Psoas muscle (tissue), 8 donors: ENCODE results near the gene MINDY3. TPM values are rescaled to one million over a fixed set of nuclear protein-coding genes. Genes with fewer than 3 reads are reported as not detected.

Experiments used
- ATAC-seq, 4 donors: fragments of 200-7000 bp; cut with Tn5 transposase; one replicate each; pipeline ENCODE4 v1.9.1; 2020; ENCODE audit warnings: moderate library complexity in 3 of 4, mild to moderate bottlenecking in 2 of 4
- DNase-seq, 2 donors: peaks; one replicate each; pipeline ENCODE4 v3.0.0-alpha.2; 2020
- H3K27ac ChIP-seq: fragments of 200-600 bp; one replicate; pipeline ENCODE4 v1.8.0; 2022
- H3K27me3 ChIP-seq, 3 donors: fragments of 200-600 bp in 1 of 3; one replicate each; pipeline versions ENCODE4 v1.6.1 to v1.8.0; 2013 to 2022; ENCODE audit warnings: low read length in 2 of 3, mild to moderate bottlenecking in 2 of 3, moderate library complexity in 1 of 3; ENCODE audit not compliant: insufficient read depth in 3 of 3
- H3K36me3 ChIP-seq, 2 donors: fragments of 200-600 bp in 1 of 2; one replicate each; pipeline versions ENCODE4 v1.6.1 to v1.8.0; 2013 to 2022; ENCODE audit warnings: low read depth in 1 of 2, mild to moderate bottlenecking in 1 of 2, moderate library complexity in 1 of 2; ENCODE audit not compliant: insufficient read depth in 1 of 2
- H3K4me1 ChIP-seq: fragments of 200-600 bp; one replicate; pipeline ENCODE4 v1.8.0; 2022
- H3K4me3 ChIP-seq: fragments of 200-600 bp; one replicate; pipeline ENCODE4 v1.8.0; 2022; ENCODE audit warnings: mild to moderate bottlenecking
- H3K9me3 ChIP-seq: fragments of 200-600 bp; one replicate; pipeline ENCODE4 v1.8.0; 2022
- CTCF ChIP-seq: fragments of 200-600 bp; IDR thresholded peaks from one replicate; pipeline ENCODE4 v1.8.0; 2022; ENCODE audit warnings: antibody characterized with exemption
- WGBS, 3 donors: extraction: QIAGEN DNeasy Blood & Tissue Kit; methylation state at CpG; one replicate each; pipeline versions ENCODE4 v1.1.6 to v1.1.7; 2013; 5-methylcytosine and 5-hydroxymethylcytosine counted together
- intact Hi-C, 2 donors: fragments of 100-400 bp; cut with DNase I; formaldehyde crosslinking; loops; one replicate each; pipeline versions ENCODE4 v1.11.0 to v1.14.2; 2022
- polyA plus RNA-seq, 3 donors: library from polyadenylated mRNA; stranded (reverse); fragments of 200-250 nt; gene quantifications; one replicate each; pipeline ENCODE4 v1.2.3, GENCODE V29; 2013
- total RNA-seq, 4 donors: library from RNA; stranded (reverse); fragmentation: NEBNext Ultra II Directional in 2 of 4; extraction: Animal tissue kit (Norgen Biotek cat#: 25700) in 2 of 4; gene quantifications; one replicate each; pipeline versions ENCODE4 v1.2.1 to v1.2.4, GENCODE V29; 2021 to 2023
- donor health status: healthy with polysubstance abuse.
- donor health status: DM: no; HTN: no; CAD: no; lungs with moderate emphysema.
- donor health status: Bipolar disorder and iron deficiency.
- donor health status: healthy.
- donor health status: DM: yes; HTN: yes; CAD: no.
- donor health status: DM: no; HTN: no; CAD: no.
- donor health status: DM: no; HTN: no; CAD: no.
- donor health status: DM: yes; HTN: yes; CAD: no.

Gene MINDY3
- total and polyA plus RNA-seq, 7 donors = 6.1 to 17.5 (median 9.9) TPM

DNA sequence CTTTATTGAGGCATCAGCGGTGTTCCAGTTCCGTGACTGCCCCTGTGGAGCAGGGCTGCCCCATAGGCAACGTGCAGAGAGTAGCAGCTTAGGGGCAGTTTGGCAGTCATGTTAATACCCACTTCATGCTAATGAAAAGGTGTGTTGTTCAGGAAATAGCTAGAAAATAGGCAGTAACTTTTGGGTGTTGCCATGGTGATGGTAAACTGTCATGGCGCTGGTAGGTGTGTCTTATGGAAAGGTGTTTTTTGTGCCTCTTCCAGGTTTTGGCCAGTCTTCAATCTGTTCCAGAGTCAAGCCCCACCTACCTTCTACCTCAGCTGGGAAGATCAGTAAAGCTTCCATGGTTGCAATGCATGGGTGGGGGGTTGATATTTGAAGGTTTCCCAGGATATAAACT lies 36.3 kb upstream of the MINDY3 start:
- DNase-seq (no peak), ATAC-seq (no peak)
- TF ChIP-seq CTCF = no peak
- no peak overlapping the region for H3K4me3 ChIP-seq
- H3K27ac ChIP-seq = no peak overlapping the region
- peaks cover 0 to 15% (median 2%) of the 10 kb centered on the region in 3 donors for H3K27me3 ChIP-seq
- WGBS, 3 donors = 89 to 91% (median 89%) methylated on average over 4 of the region's 4 CpGs
- H3K36me3 ChIP-seq = no peaks in the 10 kb centered on the region
- H3K4me1 ChIP-seq = no peaks in the 10 kb centered on the region
- no peaks in the 10 kb centered on the region for H3K9me3 ChIP-seq
- intact Hi-C loops = no loop called here

GRCh38 chr10:15884447-15884846 lies 24.1 kb upstream of the MINDY3 start:
- H3K9me3 ChIP-seq = no peaks in the 10 kb centered on the region
- ATAC-seq (no peak), DNase-seq (no peak)
- H3K4me3 ChIP-seq = no peak overlapping the region
- TF ChIP-seq CTCF = no peak
- intact Hi-C loops = loop anchor here in 1 of 2 donors (10.0 kb wide), 1 partner anchor 660 kb away; no protein-coding TSS in a partner anchor
- H3K4me1 ChIP-seq = no peaks in the 10 kb centered on the region
- H3K27me3 ChIP-seq = peaks cover 0 to 22% (median 0%) of the 10 kb centered on the region in 3 donors
- 82 to 84% (median 84%) methylated on average over 3 of the region's 3 CpGs for WGBS, 3 donors
- H3K36me3 ChIP-seq = no peaks in the 10 kb centered on the region
- H3K27ac ChIP-seq = no peak overlapping the region

GRCh38 chr10:15881542-15881941 lies 21.2 kb upstream of the MINDY3 start:
- no peak for ATAC-seq
- no peak for TF ChIP-seq CTCF
- peaks cover 0 to 17% (median 0%) of the 10 kb centered on the region in 3 donors for H3K27me3 ChIP-seq
- H3K4me1 ChIP-seq = no peaks in the 10 kb centered on the region
- no peak for DNase-seq
- no peak overlapping the region for H3K4me3 ChIP-seq
- WGBS, 3 donors = 66 to 95% (median 77%) methylated on average over 1 of the region's 1 CpG
- H3K36me3 ChIP-seq = no peaks in the 10 kb centered on the region
- intact Hi-C loops = loop anchor here in 1 of 2 donors (10.0 kb wide), 1 partner anchor 663 kb away; no protein-coding TSS in a partner anchor
- no peaks in the 10 kb centered on the region for H3K9me3 ChIP-seq
- no peak overlapping the region for H3K27ac ChIP-seq

DNA sequence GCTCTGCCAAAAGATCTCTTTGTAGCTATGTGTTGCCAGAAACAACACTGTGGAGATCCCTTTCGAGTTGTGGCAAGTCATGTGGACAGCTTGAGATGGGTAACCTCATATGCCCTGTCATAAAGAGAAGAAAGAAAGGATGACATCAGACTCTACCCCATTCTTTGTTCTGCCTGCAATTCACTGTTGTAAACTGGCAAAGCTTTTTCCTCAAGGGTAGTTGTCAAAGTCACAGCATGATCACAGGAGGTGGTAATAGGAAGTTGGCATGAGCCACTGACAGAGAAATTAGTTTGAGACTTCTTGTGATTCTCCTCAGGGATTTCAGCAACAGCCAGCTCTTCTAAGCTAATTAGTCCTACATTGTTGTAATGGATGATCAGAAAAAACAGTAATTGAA lies 19.4 kb upstream of the MINDY3 start:
- no peak for ATAC-seq
- intact Hi-C loops = loop anchor here in 1 of 2 donors (10.0 kb wide), 1 partner anchor 665 kb away; no protein-coding TSS in a partner anchor

More for the DNA sequence above, 19.4 kb upstream of the MINDY3 start:
- no peak overlapping the region for H3K27ac ChIP-seq
- no peaks in the 10 kb centered on the region for H3K9me3 ChIP-seq
- H3K4me3 ChIP-seq = no peak overlapping the region
- H3K36me3 ChIP-seq = no peaks in the 10 kb centered on the region
- peaks cover 0 to 18% (median 0%) of the 10 kb centered on the region in 3 donors for H3K27me3 ChIP-seq
- no peaks in the 10 kb centered on the region for H3K4me1 ChIP-seq
- WGBS, 3 donors = 8 to 23% (median 11%) methylated on average over 1 of the region's 1 CpG
- TF ChIP-seq CTCF = no peak
- DNase-seq = no peak
